ENCODE measurements around the gene CYSLTR2. TPM values are rescaled to one million over a fixed set of nuclear protein-coding genes. Genes with fewer than 3 reads are reported as not detected.

Gene CYSLTR2
- total RNA-seq, 2 donors from 2014 or later = 0.14 to 4.0 TPM

DNA sequence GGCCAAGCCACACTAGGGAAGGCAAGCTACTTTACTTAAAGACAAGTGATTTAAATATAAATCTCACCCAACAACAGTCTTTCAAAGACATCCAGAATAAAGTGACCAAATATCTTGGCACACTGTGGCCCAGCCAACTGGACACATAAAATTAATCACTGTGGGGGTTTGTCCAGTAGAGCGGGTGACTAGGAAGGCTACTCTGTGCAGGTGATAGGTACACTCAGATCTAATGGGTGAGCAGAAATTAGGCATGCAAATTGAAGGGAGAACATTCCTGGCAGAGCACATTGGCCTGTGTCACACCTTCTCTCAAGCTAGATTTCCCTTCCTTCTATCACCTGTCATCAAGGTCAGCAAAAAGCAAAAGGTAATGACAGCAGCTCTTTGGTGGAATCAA lies 23.4 kb upstream of the CYSLTR2 start:
- no peak overlapping the region for H3K27ac ChIP-seq
- H3K4me3 ChIP-seq = no peak overlapping the region
- ATAC-seq (ENCODE audit: insufficient number of reproducible peaks, low FRiP score, low read depth) (no peak), DNase-seq (ENCODE audit: low spot score) (no peak)
- H3K36me3 ChIP-seq = no peaks in the 10 kb centered on the region
- H3K27me3 ChIP-seq (replicated peaks; ENCODE audit: insufficient read depth) = no peaks in the 10 kb centered on the region
- peaks cover 3% of the 10 kb centered on the region for H3K9me3 ChIP-seq
- H3K4me1 ChIP-seq (ENCODE audit: control insufficient read depth in 1 of 2, low read depth in 2 of 2) = peaks cover 7 to 10% of the 10 kb centered on the region in 2 donors
- TF ChIP-seq, protein P1, sequence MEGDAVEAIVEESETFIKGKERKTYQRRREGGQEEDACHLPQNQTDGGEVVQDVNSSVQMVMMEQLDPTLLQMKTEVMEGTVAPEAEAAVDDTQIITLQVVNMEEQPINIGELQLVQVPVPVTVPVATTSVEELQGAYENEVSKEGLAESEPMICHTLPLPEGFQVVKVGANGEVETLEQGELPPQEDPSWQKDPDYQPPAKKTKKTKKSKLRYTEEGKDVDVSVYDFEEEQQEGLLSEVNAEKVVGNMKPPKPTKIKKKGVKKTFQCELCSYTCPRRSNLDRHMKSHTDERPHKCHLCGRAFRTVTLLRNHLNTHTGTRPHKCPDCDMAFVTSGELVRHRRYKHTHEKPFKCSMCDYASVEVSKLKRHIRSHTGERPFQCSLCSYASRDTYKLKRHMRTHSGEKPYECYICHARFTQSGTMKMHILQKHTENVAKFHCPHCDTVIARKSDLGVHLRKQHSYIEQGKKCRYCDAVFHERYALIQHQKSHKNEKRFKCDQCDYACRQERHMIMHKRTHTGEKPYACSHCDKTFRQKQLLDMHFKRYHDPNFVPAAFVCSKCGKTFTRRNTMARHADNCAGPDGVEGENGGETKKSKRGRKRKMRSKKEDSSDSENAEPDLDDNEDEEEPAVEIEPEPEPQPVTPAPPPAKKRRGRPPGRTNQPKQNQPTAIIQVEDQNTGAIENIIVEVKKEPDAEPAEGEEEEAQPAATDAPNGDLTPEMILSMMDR (IDR thresholded peaks at IDR 0.05) = no peak

DNA sequence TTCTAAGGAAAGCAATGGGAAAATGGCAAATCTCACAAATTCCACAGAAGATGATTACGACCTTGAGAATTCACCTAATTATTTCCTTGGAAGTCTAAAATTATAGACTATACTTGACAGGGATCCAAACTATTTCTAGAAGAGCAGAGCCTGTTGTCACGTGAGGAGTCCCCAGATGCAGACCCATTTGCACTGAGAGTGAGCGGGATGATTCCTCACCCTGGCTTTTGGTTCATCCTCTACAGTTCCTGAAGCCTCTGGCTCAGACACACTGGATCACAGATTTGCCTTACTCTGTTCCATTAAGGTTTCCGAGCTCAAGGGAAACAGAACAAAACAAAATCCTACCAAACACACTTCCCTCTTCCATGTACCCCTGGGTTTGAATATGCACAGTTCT lies 23.0 kb upstream of the CYSLTR2 start:
- Histone ChIP-seq H3K27me3 (replicated peaks; ENCODE audit: insufficient read depth) (no peaks in the 10 kb centered on the region), H3K27ac (peak overlapping the region in 1 of 2 donors; percentile 36), H3K9me3 (peaks cover 3% of the 10 kb centered on the region), H3K4me3 (no peak overlapping the region), H3K4me1 (ENCODE audit: control insufficient read depth in 1 of 2, low read depth in 2 of 2) (peaks cover 7 to 10% of the 10 kb centered on the region in 2 donors), H3K36me3 (no peaks in the 10 kb centered on the region)
- no peak for ATAC-seq (ENCODE audit: insufficient number of reproducible peaks, low FRiP score, low read depth)
- TF ChIP-seq, protein P1 (IDR thresholded peaks at IDR 0.05) = no peak
- no peak for DNase-seq (ENCODE audit: low spot score)

DNA sequence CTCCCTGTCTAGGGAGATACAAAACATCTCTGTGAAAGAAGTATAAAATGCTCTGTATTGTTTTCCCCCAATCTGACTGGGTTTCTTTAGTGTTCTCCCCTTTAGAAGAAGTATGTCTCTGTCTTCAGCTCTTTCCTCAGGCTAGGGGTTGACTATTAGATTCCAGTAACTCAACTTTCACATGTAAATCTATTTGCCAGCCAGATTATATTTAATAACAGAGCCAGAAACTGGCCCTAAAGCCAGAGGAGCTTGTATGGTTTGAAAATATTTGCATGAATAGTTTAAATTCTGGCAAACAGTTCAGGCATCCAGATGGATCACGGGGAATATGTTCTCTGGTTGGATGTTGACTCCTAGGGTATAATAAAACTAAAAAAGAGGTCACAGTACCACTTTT lies 22.3 kb upstream of the CYSLTR2 start:
- Histone ChIP-seq H3K4me3 (no peak overlapping the region), H3K36me3 (no peaks in the 10 kb centered on the region), H3K9me3 (peaks cover 8% of the 10 kb centered on the region), H3K27ac (peak overlapping the region in 1 of 2 donors; percentile 36), H3K4me1 (ENCODE audit: control insufficient read depth in 1 of 2, low read depth in 2 of 2) (peaks cover 4 to 10% of the 10 kb centered on the region in 2 donors), H3K27me3 (replicated peaks; ENCODE audit: insufficient read depth) (no peaks in the 10 kb centered on the region)
- ATAC-seq (ENCODE audit: insufficient number of reproducible peaks, low FRiP score, low read depth) (no peak), DNase-seq (ENCODE audit: low spot score) (no peak)
- TF ChIP-seq, protein P1 (IDR thresholded peaks at IDR 0.05) = no peak

DNA sequence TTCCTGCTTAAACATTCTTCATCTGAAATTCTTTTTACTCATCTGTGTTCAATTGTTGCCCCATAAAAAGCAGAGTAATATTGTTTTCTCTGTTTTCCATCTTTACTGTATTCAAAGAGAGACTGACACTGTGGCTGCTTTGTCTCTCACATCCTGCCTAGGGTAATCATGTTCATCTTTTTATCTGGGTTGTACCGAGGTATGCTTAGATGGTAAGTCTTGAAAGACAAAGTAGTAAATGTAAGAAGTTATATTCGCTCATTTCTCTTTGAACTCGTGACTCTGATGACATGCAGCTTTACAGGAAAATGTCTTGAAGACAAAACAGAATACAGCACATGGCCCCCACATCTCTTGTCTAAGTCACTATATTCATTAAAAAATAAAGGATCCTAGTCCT lies 20.0 kb upstream of the CYSLTR2 start:
- TF ChIP-seq, protein P1 (IDR thresholded peaks at IDR 0.05) = no peak
- H3K4me1 ChIP-seq (ENCODE audit: control insufficient read depth in 1 of 2, low read depth in 2 of 2) = peaks cover 4 to 10% of the 10 kb centered on the region in 2 donors
- no peaks in the 10 kb centered on the region for H3K36me3 ChIP-seq
- ATAC-seq (ENCODE audit: insufficient number of reproducible peaks, low FRiP score, low read depth) = no peak
- no peaks in the 10 kb centered on the region for H3K27me3 ChIP-seq (replicated peaks; ENCODE audit: insufficient read depth)
- no peak overlapping the region for H3K4me3 ChIP-seq
- H3K9me3 ChIP-seq = peaks cover 9% of the 10 kb centered on the region
- DNase-seq (ENCODE audit: low spot score) = no peak
- H3K27ac ChIP-seq = no peak overlapping the region

DNA sequence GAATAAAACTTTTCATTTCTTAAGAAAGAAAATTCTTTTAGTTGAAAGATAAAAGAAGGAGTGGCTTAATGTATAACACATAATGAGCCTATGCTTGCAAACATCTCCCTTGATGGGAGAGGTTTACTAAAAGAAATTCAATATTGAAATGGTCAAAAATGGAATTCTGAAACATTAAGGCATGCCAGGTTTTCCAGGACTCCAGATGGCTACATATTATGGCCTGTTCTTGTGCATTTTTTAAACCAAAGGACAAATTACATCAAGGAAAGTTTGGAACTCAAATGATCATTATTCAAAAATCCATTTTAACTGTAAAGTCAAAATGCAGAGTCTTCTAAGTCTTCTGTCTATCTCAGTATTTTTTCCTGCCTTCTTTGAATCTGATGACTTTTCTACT lies 19.1 kb upstream of the CYSLTR2 start:
- Histone ChIP-seq H3K27ac (no peak overlapping the region), H3K9me3 (peaks cover 9% of the 10 kb centered on the region), H3K4me3 (no peak overlapping the region), H3K36me3 (no peaks in the 10 kb centered on the region), H3K4me1 (ENCODE audit: control insufficient read depth in 1 of 2, low read depth in 2 of 2) (peaks cover 4 to 10% of the 10 kb centered on the region in 2 donors), H3K27me3 (replicated peaks; ENCODE audit: insufficient read depth) (no peaks in the 10 kb centered on the region)
- TF ChIP-seq, protein P1 (IDR thresholded peaks at IDR 0.05) = no peak
- DNase-seq (ENCODE audit: low spot score) (no peak), ATAC-seq (ENCODE audit: insufficient number of reproducible peaks, low FRiP score, low read depth) (no peak)
